IPS DF 6.9 (cell line): Measurements from ENCODE around the gene MATN3.

Experiments
- DNase-seq: peaks from one replicate; pipeline ENCODE4 v3.0.0-alpha.2; 2013; ENCODE audit warnings: low read depth, low spot score
- H3K27ac ChIP-seq: one replicate; pipeline ENCODE4 v1.5.1; 2013; ENCODE audit warnings: low read length, control low read depth
- H3K27me3 ChIP-seq: 2 replicates; pipeline ENCODE4 v1.6.1; 2013; ENCODE audit warnings: mild to moderate bottlenecking, low read length; ENCODE audit not compliant: control insufficient read depth, insufficient read depth
- H3K36me3 ChIP-seq: 2 replicates; pipeline ENCODE4 v1.6.1; 2013; ENCODE audit warnings: low read length; ENCODE audit not compliant: control insufficient read depth, insufficient read depth
- H3K4me1 ChIP-seq: 2 replicates; pipeline ENCODE4 v1.6.1; 2013; ENCODE audit warnings: low read length; ENCODE audit not compliant: control insufficient read depth, insufficient read depth
- H3K4me3 ChIP-seq: 2 replicates; pipeline ENCODE4 v1.5.1; 2013; ENCODE audit warnings: mild to moderate bottlenecking, low read length
- H3K9me3 ChIP-seq: 2 replicates; pipeline ENCODE4 v1.6.1; 2013; ENCODE audit warnings: low read length, inconsistent platforms; ENCODE audit not compliant: control insufficient read depth, insufficient read depth
- WGBS: extraction: QIAGEN DNeasy Blood & Tissue Kit; methylation state at CpG from one replicate; pipeline ENCODE4 v1.1.7; 2013; ENCODE audit warnings: mixed read lengths, missing lambda C conversion rate; ENCODE audit not compliant: insufficient read length, insufficient coverage; 5-methylcytosine and 5-hydroxymethylcytosine counted together

Gene MATN3

DNA sequence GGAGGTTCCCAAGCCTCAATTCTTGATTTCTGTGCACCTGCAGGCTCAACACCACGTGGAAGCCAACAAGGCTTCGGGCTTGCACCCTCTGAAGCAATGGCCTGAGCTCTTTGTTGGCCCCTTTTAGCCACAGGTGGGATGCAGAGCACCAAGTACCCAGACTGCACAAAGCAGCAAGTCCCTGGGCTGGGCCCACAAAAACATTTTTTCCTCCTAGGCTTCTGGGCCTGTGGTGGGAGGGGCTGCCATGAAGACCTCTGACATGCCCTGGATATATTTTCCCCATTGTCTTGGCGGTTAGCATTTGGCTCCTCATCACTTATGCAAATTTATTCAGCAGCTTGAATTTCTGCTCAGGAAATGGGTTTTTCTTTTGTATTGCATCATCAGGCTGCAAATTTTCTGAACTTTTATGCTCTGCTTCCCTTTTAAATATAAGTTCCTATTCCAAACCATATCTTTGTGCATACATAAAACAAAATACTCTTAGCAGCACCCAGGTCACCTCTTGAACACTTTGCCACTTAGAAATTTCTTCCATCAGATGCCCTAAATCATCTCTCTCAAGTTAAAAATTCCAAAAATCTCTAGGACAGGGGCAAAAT, 9.0 kb upstream of the MATN3 start:
- WGBS: no CpG with 5 or more reads among the region's 3 CpGs
- Histone ChIP-seq H3K4me1 (no peaks in the 10 kb centered on the region), H3K27me3 (no peaks in the 10 kb centered on the region), H3K27ac (no peak overlapping the region), H3K36me3 (no peaks in the 10 kb centered on the region), H3K9me3 (no peaks in the 10 kb centered on the region), H3K4me3 (no peak overlapping the region)
- no peak for DNase-seq

DNA sequence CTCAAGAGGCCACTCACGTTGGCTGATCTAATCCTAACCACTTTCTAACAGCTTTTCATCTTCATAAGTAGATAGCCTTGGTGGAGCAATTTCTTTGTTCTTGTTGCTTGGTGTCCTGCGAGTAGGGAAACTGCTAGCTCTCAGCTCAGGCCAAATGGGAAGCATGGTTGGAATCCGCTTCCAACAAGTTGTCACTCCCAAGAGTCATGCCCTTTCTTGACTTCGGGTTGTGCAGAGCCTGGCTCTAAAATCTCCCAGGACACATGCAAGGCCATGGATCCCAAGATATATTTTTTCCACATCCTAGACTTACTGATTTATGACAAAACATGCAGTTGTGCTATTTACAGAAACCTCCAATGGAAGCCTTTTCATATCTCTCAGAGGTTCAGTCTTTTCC, 7.3 kb upstream of the MATN3 start:
- no peaks in the 10 kb centered on the region for H3K27me3 ChIP-seq
- no peak for DNase-seq
- H3K4me1 ChIP-seq: no peaks in the 10 kb centered on the region
- H3K27ac ChIP-seq: no peak overlapping the region
- no peak overlapping the region for H3K4me3 ChIP-seq
- no peaks in the 10 kb centered on the region for H3K36me3 ChIP-seq
- H3K9me3 ChIP-seq: no peaks in the 10 kb centered on the region
- WGBS: no CpG with 5 or more reads among the region's 4 CpGs

DNA sequence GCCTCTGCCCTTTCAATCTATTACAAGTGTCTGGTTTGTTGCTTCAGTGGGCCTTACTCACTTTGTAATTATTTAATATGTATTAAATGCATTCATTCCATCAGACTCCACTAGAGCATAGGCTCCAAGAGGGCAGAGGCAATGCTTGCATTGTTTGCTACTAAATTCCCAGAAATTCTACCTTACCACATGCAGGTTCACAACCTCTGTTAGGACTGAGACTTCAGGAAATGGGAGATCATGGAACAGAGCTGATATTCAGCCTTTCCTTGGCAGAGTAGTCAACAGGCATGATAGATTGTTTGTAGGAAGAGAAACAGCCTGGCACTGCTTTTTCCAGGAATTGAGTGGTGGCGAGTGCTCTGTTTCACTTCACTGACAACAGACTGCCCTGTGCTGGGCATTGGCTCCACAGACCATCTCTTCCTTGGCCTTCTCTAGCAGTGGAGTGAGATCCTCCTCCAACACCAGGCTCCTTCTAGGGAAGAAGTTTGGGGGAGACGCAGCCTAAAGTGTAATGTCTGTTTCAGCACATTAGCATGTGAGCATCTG, 6.2 kb upstream of the MATN3 start:
- Histone ChIP-seq H3K4me1 (no peaks in the 10 kb centered on the region), H3K36me3 (no peaks in the 10 kb centered on the region), H3K4me3 (no peak overlapping the region), H3K27ac (no peak overlapping the region), H3K27me3 (no peaks in the 10 kb centered on the region), H3K9me3 (no peaks in the 10 kb centered on the region)
- no CpG with 5 or more reads among the region's 2 CpGs for WGBS
- no peak for DNase-seq

DNA sequence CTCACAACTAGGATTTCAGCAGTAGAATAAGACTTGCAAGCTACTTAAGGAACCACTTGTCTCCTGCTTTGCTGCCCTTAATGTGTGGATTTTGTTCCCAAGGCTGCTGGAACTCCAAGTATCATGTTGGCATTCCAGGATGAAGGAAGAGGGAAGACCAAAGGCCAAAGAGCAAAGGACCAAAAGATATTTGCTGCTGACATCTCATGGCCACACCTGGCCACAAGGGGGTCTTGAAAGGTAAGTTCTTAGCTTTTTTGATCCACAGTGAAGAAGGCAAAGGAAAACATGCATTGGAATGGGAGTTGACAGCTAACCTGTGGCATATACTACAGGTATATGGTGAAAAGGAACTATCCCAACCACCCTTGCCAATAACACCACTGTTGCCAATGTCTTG, 3.9 kb upstream of the MATN3 start:
- no peak for DNase-seq
- Histone ChIP-seq H3K4me3 (no peak overlapping the region), H3K27me3 (no peaks in the 10 kb centered on the region; the same call in 1 of the 2 replicates), H3K9me3 (no peaks in the 10 kb centered on the region), H3K27ac (no peak overlapping the region), H3K36me3 (no peaks in the 10 kb centered on the region), H3K4me1 (no peaks in the 10 kb centered on the region; the same call in 1 of the 2 replicates)

DNA sequence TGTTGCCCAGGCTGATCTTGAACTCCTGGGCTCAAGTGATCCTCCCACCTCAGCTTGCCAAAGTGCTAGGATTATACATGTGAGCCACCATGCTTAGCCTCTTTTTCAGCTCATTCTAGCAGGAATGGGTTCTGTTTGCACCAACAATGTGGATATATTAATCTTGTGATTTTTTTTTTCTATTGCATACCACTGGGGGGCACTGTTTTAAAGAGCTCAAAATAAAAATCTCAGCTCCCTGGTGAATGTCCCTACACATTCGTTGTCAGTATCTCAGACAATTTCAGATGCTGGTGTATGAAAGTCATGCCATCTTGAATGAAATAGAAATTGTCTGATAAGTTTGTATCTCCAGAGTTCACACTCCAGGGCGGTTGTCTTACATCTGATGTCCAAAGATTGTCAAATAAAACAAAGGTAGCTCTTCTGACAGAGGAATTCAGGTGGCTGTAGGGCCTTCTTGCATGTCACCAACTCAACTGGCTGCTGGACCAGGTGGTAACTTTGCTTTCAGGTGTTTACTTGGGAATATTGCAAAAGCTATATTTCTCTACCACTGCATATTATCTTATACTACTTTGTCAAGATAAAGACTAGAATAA, 3.1 kb upstream of the MATN3 start:
- no peaks in the 10 kb centered on the region for H3K36me3 ChIP-seq
- no peak overlapping the region for H3K4me3 ChIP-seq
- no peaks in the 10 kb centered on the region; the same call in 1 of the 2 replicates for H3K4me1 ChIP-seq
- H3K27me3 ChIP-seq: no peaks in the 10 kb centered on the region; the same call in 1 of the 2 replicates
- H3K9me3 ChIP-seq: no peaks in the 10 kb centered on the region
- WGBS: no CpG with 5 or more reads among the region's 2 CpGs
- DNase-seq: no peak
- no peak overlapping the region for H3K27ac ChIP-seq

DNA sequence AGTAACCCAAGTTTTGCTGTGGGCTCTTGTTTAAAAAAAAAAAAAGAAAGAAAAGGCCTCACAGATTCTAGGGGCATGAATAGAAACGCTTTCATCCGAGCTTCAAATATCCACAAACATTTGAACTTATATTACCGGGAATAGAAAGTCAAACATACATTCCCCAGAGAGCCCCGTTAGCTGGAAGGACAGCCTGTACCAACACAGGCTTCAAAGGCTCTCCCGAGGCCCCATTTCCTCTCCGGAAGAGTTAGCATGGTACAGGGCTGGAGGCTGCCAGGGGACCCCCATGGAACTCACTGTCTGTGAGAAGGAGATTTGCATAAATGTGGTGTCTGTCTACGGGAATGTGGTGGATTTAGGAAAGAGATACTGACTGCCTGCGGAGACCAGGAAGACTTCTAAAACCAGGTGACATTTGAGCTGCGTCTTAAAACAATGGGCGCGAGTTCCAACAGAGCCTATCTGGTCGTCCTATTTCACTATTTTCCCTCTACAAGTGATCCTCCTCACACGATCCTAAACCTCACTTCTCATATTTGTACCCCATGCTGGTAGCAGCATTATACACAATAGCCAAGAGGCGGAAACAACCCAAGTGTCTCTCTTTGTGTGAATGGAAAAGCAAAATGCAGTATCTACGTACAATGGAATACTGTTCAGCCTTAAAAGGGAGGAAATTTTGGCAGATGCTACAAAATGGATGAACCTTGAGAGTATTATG, 820 bp upstream of the MATN3 start:
- H3K27ac ChIP-seq: no peak overlapping the region
- DNase-seq: no peak
- WGBS: no CpG with 5 or more reads among the region's 15 CpGs
- H3K36me3 ChIP-seq: no peaks in the 10 kb centered on the region
- H3K27me3 ChIP-seq: no peaks in the 10 kb centered on the region; the same call in 1 of the 2 replicates
- peak overlapping the region; percentile 84; the same call in 1 of the 2 replicates for H3K4me3 ChIP-seq
- no peaks in the 10 kb centered on the region; the same call in 1 of the 2 replicates for H3K4me1 ChIP-seq
- no peaks in the 10 kb centered on the region for H3K9me3 ChIP-seq

DNA sequence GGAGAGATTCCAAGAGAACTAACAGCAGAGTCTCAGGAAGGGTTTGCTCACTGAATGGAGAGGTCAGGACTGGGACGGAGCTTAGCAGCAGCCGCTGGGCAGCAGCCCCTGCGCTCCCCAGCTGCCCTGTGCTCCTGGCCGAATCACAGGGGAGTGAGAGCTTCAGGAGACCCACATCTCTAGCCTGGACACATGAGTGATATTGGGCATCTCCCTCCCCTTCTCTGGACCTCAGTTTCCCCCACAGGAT, 511 bp downstream of the MATN3 start:
- H3K4me1 ChIP-seq: no peaks in the 10 kb centered on the region; the same call in 1 of the 2 replicates
- H3K36me3 ChIP-seq: no peaks in the 10 kb centered on the region
- H3K27ac ChIP-seq: no peak overlapping the region
- peak overlapping the region; percentile 84; the same call in 1 of the 2 replicates for H3K4me3 ChIP-seq
- WGBS: no CpG with 5 or more reads among the region's 4 CpGs
- H3K9me3 ChIP-seq: no peaks in the 10 kb centered on the region
- no peak for DNase-seq
- H3K27me3 ChIP-seq: no peaks in the 10 kb centered on the region; the same call in 1 of the 2 replicates

DNA sequence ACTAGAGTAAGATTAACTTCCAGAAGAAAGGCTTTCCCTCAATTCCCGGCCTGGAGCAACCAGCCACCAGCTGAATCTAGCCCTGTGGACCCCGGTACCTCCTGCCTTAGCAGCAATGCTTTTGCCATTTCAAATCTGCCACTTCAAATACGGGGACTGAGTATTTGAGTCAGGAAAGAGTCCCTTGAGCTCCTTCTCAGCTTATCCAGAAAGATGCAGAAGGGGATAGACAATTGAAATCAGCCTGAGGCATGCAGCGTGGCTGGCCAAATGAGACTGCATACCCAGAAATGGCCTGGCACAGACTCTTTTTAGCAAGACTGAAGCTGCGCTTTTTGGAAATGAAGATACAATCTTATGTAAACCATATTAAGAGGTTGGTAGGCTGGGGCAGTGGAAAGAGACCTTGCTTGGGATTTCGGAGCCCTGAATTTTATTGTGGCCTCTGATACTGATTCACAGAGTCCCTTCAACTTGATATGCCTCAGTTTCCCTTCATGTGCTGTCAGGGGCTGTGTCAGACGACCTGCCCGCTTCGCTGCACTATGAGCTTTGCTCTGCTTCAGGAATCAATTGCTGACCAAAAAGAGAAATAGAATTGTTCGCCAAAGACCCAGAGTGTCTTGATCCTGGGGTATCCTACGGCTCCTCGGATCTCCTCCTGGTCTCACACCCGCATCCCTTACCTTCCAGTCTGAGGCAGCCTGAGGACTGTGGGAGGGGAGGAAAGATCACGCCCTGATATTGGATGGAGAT, 1.0 kb downstream of the MATN3 start:
- H3K27me3 ChIP-seq: no peaks in the 10 kb centered on the region; the same call in 1 of the 2 replicates
- H3K9me3 ChIP-seq: no peaks in the 10 kb centered on the region
- H3K4me3 ChIP-seq: peak overlapping the region; percentile 84; the same call in 1 of the 2 replicates
- no peaks in the 10 kb centered on the region for H3K36me3 ChIP-seq
- H3K27ac ChIP-seq: no peak overlapping the region
- H3K4me1 ChIP-seq: no peaks in the 10 kb centered on the region; the same call in 1 of the 2 replicates
- WGBS: no CpG with 5 or more reads among the region's 14 CpGs
- no peak for DNase-seq

DNA sequence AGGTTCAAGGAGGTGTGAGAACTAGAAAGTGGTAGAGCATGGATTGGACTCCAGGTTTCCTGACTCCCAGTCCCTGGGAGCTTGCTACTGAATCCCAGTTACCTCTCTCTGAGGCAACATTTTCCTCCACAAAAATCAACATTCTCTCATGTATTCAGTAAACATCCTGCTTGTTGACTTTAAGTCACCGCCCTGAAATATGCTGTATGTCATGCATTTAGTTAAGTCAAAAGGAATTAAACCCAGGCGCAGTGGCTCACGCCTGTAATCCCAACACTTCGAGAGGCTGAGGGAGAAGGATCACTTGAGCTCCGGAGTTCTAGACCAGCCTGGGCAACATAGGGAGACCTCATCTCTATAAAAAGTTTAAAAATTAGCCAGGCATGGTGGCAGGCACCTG, 3.8 kb downstream of the MATN3 start:
- no peaks in the 10 kb centered on the region for H3K9me3 ChIP-seq
- DNase-seq: no peak
- H3K4me3 ChIP-seq: no peak overlapping the region
- H3K27me3 ChIP-seq: no peaks in the 10 kb centered on the region; the same call in 1 of the 2 replicates
- no peaks in the 10 kb centered on the region for H3K36me3 ChIP-seq
- no peaks in the 10 kb centered on the region; the same call in 1 of the 2 replicates for H3K4me1 ChIP-seq
- H3K27ac ChIP-seq: no peak overlapping the region
- WGBS: no CpG with 5 or more reads among the region's 5 CpGs

DNA sequence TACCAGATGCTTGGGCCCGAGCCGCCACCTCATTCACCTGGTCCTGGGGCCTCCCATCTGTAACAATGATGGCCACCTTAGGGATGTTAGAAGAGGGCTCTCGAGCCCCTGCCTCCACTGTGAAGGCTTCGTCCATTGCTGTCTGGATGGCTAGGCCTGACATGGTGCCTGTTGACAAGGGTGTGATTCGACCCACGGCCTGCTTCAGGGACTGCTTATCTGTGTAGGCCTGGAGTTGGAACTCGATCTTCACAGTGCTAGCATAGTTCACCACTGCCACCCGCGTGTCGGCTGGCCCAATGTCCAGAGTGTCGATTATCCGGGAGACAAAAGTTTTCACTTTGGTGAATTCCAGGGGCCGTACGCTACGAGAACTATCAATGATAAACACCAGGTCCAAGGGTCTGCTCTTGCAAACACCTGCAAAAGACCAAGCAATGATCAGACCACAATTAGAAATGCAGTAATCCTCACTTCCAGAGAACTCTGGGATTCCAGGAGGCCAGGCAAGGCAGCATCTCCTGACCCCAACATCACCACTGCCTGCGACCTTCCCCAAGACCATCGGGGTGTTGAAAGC, 6.5 kb downstream of the MATN3 start:
- no peaks in the 10 kb centered on the region for H3K9me3 ChIP-seq
- H3K27me3 ChIP-seq: no peaks in the 10 kb centered on the region; the same call in 1 of the 2 replicates
- no peaks in the 10 kb centered on the region for H3K4me1 ChIP-seq
- H3K36me3 ChIP-seq: no peaks in the 10 kb centered on the region
- no CpG with 5 or more reads among the region's 17 CpGs for WGBS
- H3K4me3 ChIP-seq: no peak overlapping the region
- DNase-seq: no peak
- no peak overlapping the region for H3K27ac ChIP-seq
